GM18498 (cell line): ENCODE measurements around the gene LMNA.
"Not testable (repeated sequence)": the region's sequence is repeated elsewhere in the genome, so short reads cannot be mapped to it uniquely, and the experiment has no call there.

ENCODE experiments used
- ATAC-seq: cut with Tn5 transposase; IDR thresholded peaks from one replicate; pipeline ENCODE4 v1.9.1; 2021; ENCODE audit warnings: mild to moderate bottlenecking, moderate library complexity; ENCODE audit not compliant: unreplicated experiment

LMNA gene

DNA sequence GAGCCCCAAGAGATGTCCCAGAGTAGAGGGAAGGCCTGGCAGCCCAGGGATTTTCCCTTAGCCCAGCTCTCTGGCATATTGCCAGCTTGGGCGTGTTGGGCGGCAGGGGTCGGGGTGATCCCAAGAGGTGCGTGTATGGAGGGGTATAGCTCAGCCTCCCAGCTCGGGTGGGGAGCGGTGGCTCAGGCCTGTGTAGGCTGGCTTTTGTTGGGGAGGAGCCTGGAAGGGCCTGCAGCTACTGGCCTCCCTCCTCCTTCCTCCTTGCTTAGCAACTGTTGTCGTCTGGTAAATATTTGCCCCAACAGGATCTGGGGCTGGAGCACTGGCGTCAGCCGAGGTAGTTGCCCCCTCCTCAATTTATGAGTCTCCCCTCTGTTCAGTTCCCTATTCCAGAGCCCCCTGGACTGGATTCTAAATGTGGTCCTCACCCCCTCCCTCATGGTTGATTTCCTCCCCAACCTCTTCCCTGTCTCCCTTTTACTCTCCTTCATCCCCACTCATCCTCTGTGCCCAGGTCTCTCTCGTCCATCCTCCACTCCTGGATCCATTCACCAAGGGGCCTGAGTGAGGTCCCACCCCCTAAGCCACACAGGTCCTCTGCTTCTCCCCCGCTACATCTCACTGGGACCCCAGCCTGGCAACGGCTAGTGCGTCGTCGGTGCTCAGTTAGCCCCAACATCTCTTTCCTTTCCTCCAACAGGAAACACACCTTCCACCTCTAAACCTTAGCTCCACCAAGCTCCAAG lies 10.3 kb upstream of the LMNA start:
- no peak for ATAC-seq

DNA sequence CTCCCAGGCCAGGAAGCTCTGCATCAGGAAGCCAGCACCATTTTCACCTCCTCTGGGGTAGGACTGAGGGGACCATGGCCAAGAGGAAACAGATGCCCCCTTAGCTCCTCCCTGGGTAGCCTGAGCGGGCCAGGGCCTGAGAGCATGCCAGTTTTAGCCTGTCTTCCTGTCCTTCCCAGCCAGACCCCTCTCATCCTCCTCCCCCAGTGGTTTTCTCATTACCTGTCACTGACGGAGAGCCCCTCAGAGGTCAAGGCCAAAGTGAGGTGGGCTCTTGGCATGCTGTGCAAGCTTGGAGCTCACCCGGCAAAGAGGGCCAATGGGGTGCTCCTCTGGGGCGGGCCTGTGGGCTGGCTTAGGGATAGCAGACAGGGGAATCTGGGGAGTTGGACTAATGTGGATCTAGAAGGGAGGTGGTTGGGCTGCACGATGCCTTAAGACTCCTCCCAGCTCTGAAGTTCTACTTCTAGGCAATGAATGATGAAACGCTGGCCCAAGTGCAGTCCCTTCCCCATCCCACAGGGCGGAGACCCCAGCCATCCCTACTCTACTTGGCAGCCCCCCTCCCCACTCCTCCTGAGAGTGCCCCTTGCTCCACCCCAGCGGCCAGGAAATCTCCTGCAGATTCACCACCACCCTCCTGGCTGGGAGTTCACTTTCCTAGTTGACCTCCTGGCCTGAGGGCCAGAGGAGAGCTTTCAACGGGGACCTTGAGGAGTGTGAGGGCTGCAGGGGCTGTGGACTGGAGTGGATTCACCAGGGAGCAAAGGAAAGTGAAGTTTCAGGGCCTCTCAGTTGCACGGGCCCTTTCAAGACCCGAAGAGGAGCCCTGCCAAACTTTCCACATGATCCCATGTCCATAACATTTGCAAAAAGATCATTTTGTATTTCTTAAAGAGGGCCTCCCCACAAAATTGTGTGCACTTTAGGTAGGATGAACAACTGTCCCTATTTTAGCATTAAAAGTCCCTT lies 9.4 kb upstream of the LMNA start:
- ATAC-seq = no peak

DNA sequence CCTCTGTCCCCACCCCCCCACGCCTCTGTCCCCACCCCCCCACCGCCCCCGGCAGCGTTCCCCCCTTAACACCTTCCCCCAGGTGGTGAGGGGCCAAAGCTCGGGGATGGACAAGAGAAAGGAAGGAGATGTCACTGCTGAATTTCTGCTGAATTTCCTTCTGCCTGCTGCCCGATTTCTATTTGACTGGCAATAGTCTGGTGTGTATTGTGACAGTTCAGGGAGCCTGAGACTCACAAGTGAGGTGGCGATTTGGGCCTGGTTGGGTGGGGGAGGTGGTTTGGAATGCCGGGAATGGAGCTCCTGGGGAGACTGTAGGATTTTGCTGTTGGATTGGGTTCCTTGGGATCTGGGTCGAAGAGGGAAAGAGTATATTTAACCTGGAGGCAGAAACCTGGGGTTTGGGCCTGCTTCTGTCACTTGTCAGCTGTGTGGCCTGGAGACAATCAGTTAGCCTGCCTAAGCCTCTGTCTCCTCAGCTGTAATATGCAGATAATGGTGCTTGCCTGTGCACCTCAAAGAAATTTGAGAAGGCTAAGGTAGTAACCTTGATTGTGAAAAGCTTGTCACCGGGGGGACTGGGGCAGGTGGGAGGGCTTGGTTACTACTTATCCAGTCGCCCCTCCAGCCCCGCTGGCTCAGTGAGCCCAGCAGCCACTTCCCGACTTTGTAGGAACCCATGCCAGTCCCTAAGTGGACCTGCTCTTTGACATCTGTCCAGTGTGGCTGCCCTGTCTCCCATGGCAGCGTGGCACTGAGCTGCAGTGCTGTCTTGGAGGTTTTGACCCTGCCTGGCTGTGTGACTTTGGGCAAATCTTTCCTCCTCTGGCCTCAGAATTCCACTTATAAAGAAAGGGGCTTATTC lies 7.7 kb upstream of the LMNA start:
- ATAC-seq = no peak

DNA sequence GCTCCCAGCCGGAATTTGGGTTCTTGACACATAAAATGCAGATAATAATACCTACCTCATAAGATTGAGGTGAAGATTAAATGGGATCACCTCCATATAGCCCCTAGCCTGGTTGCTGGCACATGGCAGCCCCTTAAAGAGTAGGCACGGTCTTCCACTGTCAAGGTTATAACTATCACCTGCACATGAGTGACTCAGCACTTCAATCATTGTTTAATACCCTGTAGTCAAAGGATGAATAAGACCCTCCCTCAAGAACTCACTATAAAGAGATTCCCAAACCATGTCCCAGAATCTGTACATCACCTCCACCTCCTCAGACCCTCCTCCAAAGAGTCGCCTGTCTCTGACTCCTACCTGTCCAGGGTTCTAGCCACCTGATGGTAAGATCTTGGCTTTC lies 6.5 kb upstream of the LMNA start:
- no peak for ATAC-seq

DNA sequence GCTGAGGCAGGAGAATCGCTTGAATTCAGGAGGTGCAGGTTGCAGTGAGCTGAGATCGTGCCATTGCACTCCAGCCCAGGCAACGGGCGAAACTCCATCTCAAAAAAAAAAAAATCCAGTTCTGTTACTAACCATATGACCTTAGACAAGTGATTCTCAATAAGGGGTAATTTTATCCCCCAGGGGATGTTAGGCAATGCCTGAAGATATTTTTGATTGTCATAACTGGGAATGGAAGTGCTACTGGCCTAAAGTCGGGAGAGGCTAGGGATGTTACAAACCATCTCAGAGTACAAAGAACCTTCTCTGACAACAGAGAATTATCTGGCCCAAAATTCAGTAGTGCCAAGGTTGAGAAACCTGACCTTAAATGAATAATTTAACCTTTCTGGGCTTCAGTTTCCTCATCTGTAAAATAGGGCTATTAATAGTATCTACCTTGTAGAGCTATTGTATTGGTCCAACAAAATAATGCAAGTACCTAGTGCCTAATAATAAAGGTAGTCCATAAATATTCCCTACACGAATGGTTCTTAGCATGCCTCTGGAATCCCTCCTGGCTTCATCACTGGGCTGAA lies 5.8 kb upstream of the LMNA start:
- ATAC-seq = no peak

DNA sequence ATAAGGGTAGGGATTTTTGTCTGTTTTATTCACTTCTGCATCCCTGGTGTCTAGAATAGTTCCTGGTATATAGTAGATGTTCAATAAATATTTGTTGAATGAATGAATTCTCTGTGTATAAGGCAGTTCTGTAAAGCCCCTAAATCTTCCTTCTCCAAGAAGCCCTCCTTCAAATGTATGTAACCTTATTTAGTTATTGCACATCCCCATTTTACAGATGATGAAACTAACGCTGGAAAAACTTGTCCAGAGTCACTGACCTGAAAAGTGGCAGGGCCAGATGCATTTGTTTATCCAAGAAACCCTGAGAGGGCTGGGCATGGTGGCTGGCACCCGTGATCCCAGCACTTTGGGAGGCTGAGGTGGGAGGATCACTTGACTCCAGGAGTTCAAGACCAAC lies 4.3 kb upstream of the LMNA start:
- ATAC-seq = no peak

DNA sequence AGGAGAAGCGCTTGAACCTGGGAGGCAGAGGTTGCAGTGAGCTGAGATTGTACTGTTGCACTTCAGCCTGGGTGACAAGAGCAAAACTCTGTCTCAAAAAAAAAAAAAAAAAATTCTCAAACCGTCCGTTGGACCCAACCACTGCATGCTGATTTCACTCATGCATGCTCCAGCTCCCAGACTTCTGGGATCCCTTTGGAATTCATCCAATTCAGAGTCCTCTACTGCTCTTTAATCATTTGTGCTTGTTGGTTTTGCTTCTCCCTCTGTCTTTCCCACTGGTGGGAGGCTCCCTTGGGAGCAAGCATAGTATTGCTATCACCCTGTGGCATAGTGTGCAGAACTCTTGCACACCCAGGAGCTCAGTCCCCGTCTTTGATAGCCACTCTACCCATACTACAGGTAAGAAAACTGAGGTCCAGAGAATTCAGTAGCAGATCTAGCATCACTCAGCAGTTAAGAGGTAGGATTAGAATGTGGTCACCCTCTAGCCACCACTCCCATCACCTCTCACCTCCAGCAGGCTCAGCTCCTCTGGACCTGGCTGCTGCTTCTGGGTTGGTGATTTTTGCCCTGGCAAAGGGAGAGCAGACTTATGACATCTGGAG lies 3.1 kb upstream of the LMNA start:
- no peak for ATAC-seq

DNA sequence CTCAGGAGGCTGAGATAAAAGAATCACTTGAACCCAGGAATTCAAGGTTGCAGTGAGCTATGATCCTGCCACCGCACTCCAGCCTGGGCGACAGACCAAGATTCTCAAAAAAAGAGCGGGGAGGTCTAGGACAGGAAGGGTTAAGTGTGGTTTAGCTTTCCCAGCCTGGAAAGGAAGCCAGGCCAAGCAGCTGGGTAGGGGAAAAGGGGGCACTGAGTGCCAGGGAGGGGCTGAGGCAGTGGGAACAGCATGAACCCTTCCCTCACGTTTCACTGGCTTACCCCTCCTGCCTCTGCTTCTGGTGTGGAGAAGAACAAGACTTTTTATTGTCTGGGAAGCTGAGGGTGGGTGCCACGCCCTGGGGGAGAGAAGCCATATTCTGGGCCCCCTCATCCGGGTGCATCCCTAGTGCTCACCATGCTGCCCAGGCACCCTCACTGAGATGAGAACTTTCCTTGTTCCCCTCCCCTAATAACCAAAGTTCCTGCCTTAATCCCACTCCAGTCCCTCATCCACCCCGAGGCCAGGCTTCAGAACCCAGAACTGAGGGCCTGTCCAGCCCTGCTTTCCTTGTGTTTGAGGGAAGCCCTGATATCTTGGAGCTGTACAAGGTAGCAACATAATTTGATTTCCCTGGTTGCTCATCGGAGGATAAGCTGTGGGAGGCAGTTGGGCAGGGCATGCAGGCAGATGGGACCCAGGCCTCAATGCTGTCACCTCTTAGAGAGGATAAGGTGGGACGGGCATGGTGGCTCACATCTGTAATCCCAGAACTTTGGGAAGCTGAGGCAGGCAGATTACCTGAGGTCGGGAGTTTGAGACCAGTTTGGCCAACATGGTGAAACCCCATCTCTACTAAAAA lies 2.0 kb upstream of the LMNA start:
- ATAC-seq = no peak

DNA sequence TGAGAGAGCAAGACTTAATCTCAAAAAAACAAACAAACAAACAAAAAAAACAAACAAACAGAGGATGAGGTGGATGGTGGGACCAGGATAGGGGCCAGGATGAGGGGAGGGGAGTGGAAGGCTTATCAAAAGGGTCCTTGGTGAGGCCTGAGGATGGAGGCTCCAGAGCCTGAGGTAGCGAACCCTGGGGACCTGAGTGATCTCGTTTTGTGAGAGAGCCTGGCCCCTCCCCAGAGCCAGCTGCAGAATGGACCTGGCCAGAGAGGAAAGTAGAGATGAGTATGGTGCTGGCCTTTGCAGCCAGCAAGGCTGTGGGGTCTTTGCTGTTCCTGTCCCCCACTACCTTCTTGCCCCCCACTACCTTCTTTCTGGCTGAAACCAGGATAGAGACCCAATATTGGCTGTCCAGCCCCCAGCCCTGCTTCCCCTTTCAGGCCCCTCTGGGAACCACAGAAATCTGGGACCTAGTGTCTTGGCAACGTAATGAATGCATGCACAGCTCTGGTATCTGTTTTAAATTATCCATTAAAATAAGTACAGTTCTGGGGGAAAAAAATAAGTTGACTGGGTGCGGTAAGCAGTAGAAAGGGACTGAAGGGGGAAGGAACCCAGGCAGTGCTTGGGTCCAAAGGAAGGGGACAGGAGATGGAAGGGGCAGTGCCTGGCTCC lies 1.1 kb upstream of the LMNA start:
- no peak for ATAC-seq

DNA sequence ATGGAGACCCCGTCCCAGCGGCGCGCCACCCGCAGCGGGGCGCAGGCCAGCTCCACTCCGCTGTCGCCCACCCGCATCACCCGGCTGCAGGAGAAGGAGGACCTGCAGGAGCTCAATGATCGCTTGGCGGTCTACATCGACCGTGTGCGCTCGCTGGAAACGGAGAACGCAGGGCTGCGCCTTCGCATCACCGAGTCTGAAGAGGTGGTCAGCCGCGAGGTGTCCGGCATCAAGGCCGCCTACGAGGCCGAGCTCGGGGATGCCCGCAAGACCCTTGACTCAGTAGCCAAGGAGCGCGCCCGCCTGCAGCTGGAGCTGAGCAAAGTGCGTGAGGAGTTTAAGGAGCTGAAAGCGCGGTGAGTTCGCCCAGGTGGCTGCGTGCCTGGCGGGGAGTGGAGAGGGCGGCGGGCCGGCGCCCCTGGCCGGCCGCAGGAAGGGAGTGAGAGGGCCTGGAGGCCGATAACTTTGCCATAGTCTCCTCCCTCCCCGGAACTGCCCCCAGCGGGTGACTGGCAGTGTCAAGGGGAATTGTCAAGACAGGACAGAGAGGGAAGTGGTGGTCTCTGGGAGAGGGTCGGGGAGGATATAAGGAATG lies 505 bp downstream of the LMNA start:
- peak; percentile 13 for ATAC-seq

DNA sequence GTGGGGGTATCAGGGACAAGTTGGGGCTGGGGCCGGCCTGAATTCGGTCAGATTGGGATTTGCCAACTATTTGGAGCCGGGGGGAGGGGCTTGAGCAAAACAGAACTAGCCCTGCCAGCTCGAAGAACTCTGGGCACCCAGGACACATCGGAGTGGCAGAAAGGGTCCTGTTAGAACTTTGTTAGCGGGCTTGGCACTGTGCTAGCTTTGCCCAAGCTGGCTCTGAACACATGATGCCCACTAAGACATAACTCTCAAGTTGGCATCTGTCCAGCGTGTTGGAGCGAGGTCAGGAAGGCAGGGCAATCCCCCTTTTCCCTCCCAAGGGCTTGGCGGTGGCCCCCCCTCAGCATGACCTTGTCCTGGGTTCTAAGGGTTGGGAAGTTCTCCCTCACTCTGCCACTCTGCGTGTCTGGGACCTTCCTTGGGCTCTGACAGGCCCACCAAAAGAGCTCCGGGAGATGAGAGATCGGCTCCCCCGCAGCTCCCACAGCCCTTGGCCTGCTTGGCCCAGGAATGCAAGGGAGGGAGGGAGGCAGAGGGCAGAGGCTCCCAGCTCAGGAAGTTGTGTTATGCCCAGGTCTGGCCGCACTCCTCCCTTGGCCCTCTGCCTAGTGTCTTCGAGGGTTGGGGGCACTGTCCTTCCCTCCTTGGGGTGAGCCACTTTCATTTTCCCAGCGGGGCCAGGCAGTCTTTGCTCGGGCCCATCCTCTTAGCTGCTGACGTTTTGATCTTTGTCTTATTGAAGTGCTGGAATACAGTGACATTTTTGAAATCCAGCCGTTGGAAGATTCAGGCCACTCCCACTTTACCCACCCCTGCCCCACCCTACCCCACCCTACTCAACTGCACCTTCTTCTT lies 1.2 kb downstream of the LMNA start:
- no peak for ATAC-seq

DNA sequence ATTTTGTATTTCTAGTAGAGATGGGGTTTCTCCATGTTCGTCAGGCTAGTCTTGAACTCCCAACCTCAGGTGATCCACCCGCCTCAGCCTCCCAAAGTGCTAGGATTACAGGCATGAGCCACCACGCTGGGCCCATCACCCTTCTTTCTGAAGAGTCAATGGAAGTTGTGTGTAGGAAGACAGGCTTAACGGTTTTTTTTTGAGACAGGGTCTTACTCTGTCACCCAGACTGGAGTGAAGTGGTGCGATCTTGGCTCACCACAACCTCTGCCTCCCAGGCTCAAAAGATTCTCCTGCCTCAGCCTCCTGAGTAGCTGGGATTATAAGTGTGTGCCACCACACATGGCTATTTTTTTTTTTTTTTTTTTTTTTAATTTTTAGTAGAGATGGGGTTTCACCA lies 2.2 kb downstream of the LMNA start:
- ATAC-seq = not testable (repeated sequence)

DNA sequence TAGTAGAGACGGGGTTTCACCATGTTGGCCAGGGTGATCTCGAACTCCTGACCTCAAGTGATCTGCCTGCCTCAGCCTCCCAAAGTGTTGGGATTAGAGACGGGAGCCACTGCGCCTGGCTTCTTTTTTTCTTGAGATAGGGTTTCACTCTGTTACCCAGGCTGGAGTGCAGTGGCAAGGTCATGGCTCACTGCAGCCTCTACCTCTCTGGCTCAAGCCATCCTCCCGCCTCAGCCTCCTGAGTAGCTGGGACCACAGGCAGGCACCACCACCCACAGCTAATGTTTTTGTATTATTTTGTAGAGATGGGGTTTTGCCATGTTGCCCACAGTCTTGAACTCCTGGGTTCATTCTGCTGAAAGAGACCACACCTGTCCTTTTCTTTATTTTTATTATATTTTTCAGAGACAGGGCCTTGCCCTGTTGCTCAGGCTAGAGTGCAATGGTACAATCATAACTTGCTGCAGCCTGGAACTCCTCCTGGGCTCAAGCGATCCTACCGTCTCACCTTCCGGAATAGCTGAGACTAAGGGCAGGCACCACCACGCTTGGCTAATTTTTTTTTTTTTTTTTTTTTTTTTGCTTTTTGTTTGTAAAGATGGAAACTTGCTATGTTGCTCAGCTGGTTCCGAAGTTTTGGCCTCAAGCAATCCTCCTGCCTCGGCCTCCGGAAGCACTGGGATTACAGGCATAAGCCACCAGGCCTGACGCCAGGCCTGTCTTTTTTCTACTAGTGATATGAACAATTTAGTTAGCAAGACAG lies 3.1 kb downstream of the LMNA start:
- ATAC-seq = no peak

DNA sequence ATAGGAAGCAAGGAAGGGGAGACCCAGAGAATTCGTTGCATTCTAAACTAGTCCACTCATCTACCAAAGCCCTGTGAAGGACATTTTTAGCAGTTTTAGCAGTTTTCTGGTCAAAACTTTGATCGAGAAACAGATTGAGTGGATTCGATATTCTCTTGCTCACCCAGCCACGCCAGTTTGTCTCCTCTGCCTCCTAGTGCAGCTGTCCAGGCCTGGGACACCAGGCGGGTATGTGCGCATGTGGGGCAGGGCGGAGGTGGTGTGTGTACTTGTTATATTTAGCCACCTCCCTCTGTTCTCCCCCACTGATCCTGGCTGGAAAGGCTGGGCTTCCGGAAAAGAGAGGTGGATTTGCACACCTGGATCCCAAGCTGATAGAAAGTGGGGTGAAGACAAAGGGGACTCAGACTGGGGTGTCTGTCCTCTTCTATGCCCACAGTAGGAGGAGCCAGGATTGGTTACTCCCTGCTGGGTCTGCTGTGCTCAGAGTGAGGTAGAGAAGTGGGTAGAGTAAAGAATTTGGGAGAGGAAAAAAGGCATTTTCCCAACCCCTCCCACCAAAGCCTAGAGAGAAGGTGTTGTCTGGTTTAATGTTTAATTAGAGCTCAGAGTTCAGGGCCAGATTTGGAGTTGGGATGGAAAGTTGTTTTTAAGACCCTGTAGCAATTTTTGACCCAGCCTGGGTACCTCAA lies 3.8 kb downstream of the LMNA start:
- no peak for ATAC-seq

DNA sequence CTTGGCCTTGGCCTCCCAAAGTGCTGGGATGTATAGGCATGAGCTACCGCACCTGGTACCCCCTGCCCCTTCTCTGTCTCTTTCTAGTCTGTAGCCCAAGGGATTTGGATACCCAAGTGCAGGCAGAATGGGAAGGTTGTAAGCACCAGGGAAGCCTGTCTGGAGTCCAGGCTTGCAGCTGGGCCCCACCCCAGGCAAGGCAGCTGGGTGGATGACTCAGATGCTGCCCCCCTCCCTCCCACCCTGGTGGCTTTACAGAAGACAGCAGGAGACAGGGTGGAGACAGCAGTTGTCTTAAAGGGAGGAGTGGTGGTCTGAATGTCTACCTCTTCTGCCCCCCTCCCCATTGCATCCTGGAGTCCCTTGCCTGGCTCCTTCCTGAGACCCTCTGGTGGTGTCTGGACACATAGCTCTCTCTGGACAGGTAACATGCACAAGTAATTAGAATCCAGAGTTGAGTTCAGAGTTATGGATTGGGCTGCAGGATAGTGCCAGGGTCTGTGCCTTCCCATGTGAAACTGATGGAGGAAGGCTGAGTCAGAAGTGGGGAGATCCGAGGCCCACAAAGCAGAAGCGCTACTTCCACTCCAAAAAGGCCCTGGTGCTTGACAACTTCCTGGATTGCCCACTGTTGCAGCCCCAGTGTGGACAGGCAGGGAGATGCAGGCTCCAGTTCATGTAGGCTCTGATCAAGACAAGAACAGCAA lies 5.1 kb downstream of the LMNA start:
- no peak for ATAC-seq

DNA sequence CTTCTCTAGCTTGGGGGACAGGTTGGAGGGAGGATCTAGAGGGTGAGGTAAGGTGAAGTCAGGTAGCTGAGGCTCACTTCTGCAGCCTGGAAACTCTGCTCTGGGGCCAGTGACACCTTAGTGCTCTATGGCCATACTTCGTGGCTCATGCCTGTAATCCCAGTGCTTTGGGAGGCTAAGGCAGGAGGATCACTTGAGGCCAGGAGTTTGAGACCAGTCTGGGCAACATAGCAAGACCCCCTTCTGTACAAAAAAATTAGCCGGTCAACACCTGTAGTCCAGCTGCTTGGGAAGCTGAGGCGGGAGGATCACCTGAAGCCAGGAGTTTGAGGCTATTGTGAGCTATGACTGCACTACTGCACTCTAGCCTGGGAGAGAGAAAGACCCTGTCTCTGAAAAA lies 5.8 kb downstream of the LMNA start:
- no peak for ATAC-seq
